ENCODE measurements around the gene SAFB2. TPM values are rescaled to one million over a fixed set of nuclear protein-coding genes. Genes with fewer than 3 reads are reported as not detected.

SAFB2 gene
- polyA plus RNA-seq, 1 experiment: 13.3 TPM

GRCh38 chr19:5655412-5655811, 32.8 kb upstream of the SAFB2 start:
- ChIA-PET CTCF (interaction anchor here (1.4 to 2.1 kb wide), 2 partner anchors 9 to 10 kb away, joined by 4 to 9 read pairs; no protein-coding TSS in a partner anchor), POLR2A (no interaction called here)
- H3K27me3 ChIP-seq (ENCODE audit: control insufficient read depth, insufficient read depth, low read length): no peaks in the 10 kb centered on the region
- TF ChIP-seq CTCF (IDR thresholded peaks at IDR 0.05; ENCODE audit: insufficient read depth, low read depth, low read length): no peak
- no peak for DNase-seq (ENCODE audit: low read depth)
- H3K4me3 ChIP-seq (ENCODE audit: low read depth, low read length): no peak overlapping the region
- H3K36me3 ChIP-seq (ENCODE audit: control insufficient read depth, insufficient read depth, low read length): peaks cover 41% of the 10 kb centered on the region

GRCh38 chr19:5654931-5655330, 32.4 kb upstream of the SAFB2 start:
- no peaks in the 10 kb centered on the region for H3K27me3 ChIP-seq (ENCODE audit: control insufficient read depth, insufficient read depth, low read length)
- ChIA-PET POLR2A (no interaction called here), CTCF (interaction anchor here (0.6 to 2.1 kb wide), 3 partner anchors 9 to 32 kb away, joined by 3 to 9 read pairs (median 4); no protein-coding TSS in a partner anchor)
- H3K36me3 ChIP-seq (ENCODE audit: control insufficient read depth, insufficient read depth, low read length): peaks cover 43% of the 10 kb centered on the region
- DNase-seq (ENCODE audit: low read depth): no peak
- H3K4me3 ChIP-seq (ENCODE audit: low read depth, low read length): no peak overlapping the region
- no peak for TF ChIP-seq CTCF (IDR thresholded peaks at IDR 0.05; ENCODE audit: insufficient read depth, low read depth, low read length)

GRCh38 chr19:5652261-5652660, 29.7 kb upstream of the SAFB2 start:
- TF ChIP-seq CTCF (IDR thresholded peaks at IDR 0.05; ENCODE audit: insufficient read depth, low read depth, low read length): no peak
- no peak for DNase-seq (ENCODE audit: low read depth)
- POLR2A ChIA-PET: no interaction called here
- Histone ChIP-seq H3K4me3 (ENCODE audit: low read depth, low read length) (no peak overlapping the region), H3K36me3 (ENCODE audit: control insufficient read depth, insufficient read depth, low read length) (peaks cover 41% of the 10 kb centered on the region), H3K27me3 (ENCODE audit: control insufficient read depth, insufficient read depth, low read length) (no peaks in the 10 kb centered on the region)
- CTCF ChIA-PET: no interaction called here

DNA sequence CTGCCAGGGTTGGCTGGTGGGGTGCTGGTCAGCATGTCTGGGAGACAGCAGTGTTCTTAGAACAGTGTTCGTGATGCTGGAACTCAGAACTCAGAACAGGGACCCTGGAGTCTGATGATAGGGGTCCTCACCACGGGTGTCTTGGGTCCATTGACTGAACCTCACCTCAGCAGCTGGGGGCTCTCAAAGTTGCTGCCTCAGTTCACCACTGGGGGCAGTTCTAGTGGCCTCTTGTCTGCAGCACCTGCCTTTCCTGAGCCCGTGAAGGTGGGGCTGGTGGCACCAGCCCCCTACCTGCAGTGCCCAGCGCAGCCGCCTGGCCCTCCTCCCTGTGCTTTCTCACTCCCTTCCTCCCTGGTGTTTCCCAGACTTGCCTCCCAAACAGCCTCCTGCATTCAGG, 28.8 kb upstream of the SAFB2 start:
- H3K27me3 ChIP-seq (ENCODE audit: control insufficient read depth, insufficient read depth, low read length): no peaks in the 10 kb centered on the region
- no peak for DNase-seq (ENCODE audit: low read depth)
- H3K36me3 ChIP-seq (ENCODE audit: control insufficient read depth, insufficient read depth, low read length): peaks cover 44% of the 10 kb centered on the region
- ChIA-PET CTCF (interaction anchor here (1.2 kb wide), 1 partner anchor 14 kb away, joined by 3 read pairs; no protein-coding TSS in a partner anchor), POLR2A (no interaction called here)
- H3K4me3 ChIP-seq (ENCODE audit: low read depth, low read length): no peak overlapping the region
- TF ChIP-seq CTCF (IDR thresholded peaks at IDR 0.05; ENCODE audit: insufficient read depth, low read depth, low read length): no peak

DNA sequence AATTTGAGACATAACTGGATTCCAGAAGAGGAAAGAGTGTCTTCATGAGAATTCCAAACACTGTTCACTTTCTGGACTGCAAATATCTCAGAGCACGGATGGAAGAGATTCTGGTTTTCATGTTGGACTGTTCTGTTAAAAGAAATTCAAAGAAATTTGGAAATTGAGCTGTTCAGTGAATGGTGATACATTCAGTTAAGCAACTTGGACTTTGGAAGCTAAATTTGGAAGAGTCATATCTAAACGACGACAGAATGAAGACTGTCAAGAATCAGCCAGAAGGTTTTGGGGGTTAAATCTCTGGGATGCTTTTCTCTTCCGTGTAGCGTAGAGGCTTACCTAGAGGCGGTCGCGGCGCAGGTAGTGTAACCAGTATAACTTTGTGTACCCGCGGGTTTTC, 25.9 kb upstream of the SAFB2 start:
- no peaks in the 10 kb centered on the region for H3K27me3 ChIP-seq (ENCODE audit: control insufficient read depth, insufficient read depth, low read length)
- no peak overlapping the region for H3K4me3 ChIP-seq (ENCODE audit: low read depth, low read length)
- peaks cover 35% of the 10 kb centered on the region for H3K36me3 ChIP-seq (ENCODE audit: control insufficient read depth, insufficient read depth, low read length)
- TF ChIP-seq CTCF (IDR thresholded peaks at IDR 0.05; ENCODE audit: insufficient read depth, low read depth, low read length): no peak
- ChIA-PET CTCF (no interaction called here), POLR2A (no interaction called here)
- DNase-seq (ENCODE audit: low read depth): no peak
